Muscle layer of colon (tissue), 2 donors: ENCODE data around the gene SORL1-AS1.
"Not testable (repeated sequence)": the region's sequence is repeated elsewhere in the genome, so short reads cannot be mapped to it uniquely, and the experiment has no call there.

ENCODE experiments used
- H3K27ac ChIP-seq: one replicate; pipeline ENCODE4 v1.7.0; 2013; ENCODE audit warnings: low read depth, mild to moderate bottlenecking, low read length, moderate library complexity
- H3K27me3 ChIP-seq, 2 donors: one replicate each; pipeline ENCODE4 v1.7.0; 2013; ENCODE audit warnings: low read length in 2 of 2, mild to moderate bottlenecking in 2 of 2; ENCODE audit not compliant: insufficient read depth in 2 of 2, control insufficient read depth in 1 of 2
- H3K36me3 ChIP-seq: one replicate; pipeline ENCODE4 v1.7.0; 2013; ENCODE audit warnings: mild to moderate bottlenecking, low read length; ENCODE audit not compliant: insufficient read depth
- H3K4me1 ChIP-seq: one replicate; pipeline ENCODE4 v1.7.0; 2013; ENCODE audit warnings: mild to moderate bottlenecking, low read length; ENCODE audit not compliant: insufficient read depth
- H3K4me3 ChIP-seq, 2 donors: one replicate each; pipeline ENCODE4 v1.7.0; 2013; ENCODE audit warnings: low read length in 2 of 2, low read depth in 1 of 2, mild to moderate bottlenecking in 1 of 2, moderate library complexity in 1 of 2
- H3K9ac ChIP-seq: one replicate; pipeline ENCODE4 v1.7.0; 2013; ENCODE audit warnings: low read length
- H3K9me3 ChIP-seq: one replicate; pipeline ENCODE4 v1.7.0; 2013; ENCODE audit warnings: mild to moderate bottlenecking, low read length
- donor health status: abdominal sarcoma.
- donor health status: Adenocarcinoma of cecum.

SORL1-AS1 gene

DNA sequence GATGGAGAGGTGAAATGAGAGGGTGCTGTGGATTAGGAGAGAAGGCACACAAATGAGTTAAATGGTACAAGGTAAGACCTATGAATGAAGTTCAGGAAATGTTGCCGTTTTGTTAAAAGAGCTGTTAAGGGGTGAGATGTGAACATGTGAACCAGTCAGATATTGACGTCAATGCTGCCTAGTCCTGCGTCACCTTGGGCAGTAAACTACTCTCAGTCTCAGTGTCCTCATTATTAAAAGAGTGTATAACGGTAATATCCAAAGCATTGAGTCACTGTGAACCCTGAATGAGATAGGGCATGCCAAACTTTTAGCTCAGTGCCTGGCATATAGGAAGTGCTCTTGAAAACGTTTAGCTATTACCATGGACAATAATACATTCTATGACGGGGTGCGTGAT lies 32.4 kb upstream of the SORL1-AS1 start:
- Histone ChIP-seq H3K4me1 (peaks cover 12% of the 10 kb centered on the region), H3K9me3 (no peaks in the 10 kb centered on the region), H3K27me3 (no peaks in the 10 kb centered on the region), H3K4me3 (no peak overlapping the region), H3K27ac (no peak overlapping the region), H3K9ac (no peak overlapping the region), H3K36me3 (no peaks in the 10 kb centered on the region)

DNA sequence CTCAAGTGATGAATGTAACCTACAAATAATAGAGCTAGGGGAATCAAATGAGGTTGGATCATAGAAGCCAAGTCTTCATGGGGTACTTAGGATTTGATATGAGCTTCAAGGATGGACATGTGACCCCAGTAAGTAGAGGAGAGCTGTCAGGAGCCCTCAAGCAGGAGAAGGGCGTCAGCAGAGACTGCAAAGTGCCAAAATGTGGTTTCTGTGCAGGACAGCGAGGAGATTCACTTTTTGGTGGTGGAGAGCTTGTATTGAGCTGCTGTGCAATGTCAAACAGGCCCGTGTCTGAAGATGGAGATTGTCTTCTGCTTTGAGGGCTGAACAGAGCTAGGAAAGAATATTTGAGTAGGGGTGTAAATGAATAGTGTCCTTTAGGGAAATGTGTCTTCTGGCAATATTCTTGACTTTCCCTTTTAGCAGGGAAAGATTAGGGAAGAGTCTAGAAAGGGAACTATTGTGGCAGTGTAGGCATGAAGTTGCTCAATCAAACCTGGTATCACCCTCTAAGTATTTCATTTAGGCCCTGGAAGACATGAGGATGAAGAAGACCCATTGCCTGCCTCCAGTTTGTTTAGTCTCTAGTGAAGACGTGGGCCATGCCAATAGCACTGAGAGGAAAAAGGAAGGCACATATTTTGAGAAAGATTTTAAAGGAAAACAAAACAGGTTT lies 31.2 kb upstream of the SORL1-AS1 start:
- Histone ChIP-seq H3K27ac (no peak overlapping the region), H3K4me3 (no peak overlapping the region), H3K36me3 (no peaks in the 10 kb centered on the region), H3K4me1 (peaks cover 12% of the 10 kb centered on the region), H3K27me3 (no peaks in the 10 kb centered on the region), H3K9ac (no peak overlapping the region), H3K9me3 (no peaks in the 10 kb centered on the region)

DNA sequence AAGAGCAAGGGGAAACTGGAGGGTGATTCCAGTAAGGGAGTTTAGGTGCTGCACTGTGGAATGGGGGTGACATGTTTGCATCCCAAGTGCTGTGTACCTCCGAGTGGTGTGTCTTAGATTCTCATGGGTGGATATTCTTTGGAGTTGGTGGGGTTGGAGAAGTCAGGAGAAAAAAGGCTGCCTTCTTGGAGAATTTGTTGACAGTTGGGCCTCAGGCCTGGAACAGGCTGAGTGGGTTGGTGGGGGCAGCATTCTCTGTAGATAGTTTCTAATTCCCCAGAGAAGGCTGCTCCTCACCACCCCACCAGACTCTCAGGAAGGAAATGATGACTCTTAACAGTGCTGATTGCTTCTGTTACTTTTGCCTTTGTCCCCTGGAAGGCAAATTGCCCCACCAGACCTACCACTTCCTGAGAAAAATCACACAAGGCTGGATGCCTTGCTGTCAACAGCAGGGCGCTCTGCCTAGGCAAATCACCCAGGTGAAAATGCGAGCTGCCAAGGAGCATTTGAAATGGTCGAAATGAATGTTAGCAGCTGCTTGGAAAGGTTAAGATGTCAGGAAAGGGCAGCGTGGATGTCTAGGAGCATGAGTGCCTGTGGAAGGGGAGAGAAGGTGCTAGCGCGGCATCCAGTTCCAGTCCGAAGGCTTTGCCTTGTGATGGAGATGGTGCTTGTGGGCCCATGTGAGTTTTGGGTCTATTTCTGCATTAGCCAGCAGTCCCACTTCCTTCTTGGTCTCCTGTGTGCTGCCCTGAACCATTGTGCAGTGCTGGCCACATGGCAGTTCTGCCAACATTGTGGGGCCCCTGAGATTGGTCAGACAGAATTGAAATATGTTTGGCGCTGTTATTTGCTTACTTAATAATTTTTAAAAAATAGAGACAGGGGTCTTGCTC lies 29.7 kb upstream of the SORL1-AS1 start:
- Histone ChIP-seq H3K4me3 (no peak overlapping the region), H3K27me3 (no peaks in the 10 kb centered on the region), H3K27ac (no peak overlapping the region), H3K36me3 (peaks cover 5% of the 10 kb centered on the region), H3K9me3 (no peaks in the 10 kb centered on the region), H3K4me1 (no peaks in the 10 kb centered on the region), H3K9ac (no peak overlapping the region)

DNA sequence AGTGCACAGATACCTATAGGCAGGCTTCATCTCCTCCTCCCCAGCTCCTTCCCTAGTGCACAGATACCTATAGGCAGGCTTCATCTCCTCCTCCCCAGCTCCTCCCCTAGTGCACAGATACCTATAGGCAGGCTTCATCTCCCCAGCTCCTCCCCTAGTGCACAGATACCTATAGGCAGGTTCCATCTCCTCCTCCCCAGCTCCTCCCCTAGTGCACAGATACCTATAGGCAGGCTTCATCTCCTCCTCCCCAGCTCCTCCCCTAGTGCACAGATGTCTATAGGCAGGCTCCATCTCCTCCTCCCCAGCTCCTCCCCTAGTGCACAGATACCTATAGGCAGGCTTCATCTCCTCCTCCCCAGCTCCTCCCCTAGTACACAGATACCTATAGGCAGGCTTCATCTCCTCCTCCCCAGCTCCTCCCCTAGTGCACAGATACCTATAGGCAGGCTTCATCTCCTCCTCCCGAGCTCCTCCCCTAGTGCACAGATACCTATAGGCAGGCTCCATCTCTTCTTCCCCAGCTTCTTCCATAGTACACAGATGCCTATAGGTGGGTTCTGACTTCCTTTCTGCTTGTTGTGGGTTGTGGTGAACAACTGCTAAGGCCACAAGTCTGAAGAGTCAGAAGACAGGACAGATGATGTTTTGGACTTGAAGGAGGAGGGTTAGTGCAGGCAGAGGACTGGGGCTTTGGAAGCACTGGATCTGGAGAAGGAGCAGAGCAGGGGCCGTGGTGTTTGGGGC lies 28.9 kb upstream of the SORL1-AS1 start:
- H3K4me3 ChIP-seq, H3K36me3 ChIP-seq, H3K9me3 ChIP-seq, H3K27me3 ChIP-seq, H3K27ac ChIP-seq, H3K4me1 ChIP-seq, H3K9ac ChIP-seq: not testable (repeated sequence)

DNA sequence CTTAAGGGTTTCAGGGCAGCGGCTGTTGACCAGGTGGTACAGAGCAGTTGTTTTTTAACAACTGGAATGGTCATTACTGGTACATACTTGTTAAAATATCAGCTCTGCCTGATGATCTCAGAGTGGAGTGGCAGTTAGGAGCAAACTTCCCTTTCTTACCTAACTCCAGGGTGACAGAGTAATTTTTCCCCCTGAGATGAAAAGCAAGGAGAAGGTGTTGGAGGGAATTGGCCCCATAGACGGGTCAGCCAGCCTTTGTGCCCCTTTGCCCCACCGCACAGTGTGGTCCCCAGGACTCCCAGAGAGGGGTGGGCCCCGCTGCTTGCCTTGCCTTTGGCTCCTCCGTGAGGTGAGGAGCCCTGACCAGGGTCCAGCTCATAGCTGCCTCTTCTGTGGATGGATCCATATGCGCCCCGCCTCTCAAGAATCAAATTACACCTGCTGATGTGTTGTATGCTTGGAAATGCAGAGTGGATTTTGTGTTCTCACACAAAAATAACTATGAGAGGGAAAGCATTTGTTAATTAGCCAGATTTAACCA lies 27.0 kb upstream of the SORL1-AS1 start:
- Histone ChIP-seq H3K27me3 (no peaks in the 10 kb centered on the region), H3K36me3 (peaks cover 5% of the 10 kb centered on the region), H3K4me3 (no peak overlapping the region), H3K4me1 (no peaks in the 10 kb centered on the region), H3K9ac (no peak overlapping the region), H3K9me3 (no peaks in the 10 kb centered on the region), H3K27ac (no peak overlapping the region)

DNA sequence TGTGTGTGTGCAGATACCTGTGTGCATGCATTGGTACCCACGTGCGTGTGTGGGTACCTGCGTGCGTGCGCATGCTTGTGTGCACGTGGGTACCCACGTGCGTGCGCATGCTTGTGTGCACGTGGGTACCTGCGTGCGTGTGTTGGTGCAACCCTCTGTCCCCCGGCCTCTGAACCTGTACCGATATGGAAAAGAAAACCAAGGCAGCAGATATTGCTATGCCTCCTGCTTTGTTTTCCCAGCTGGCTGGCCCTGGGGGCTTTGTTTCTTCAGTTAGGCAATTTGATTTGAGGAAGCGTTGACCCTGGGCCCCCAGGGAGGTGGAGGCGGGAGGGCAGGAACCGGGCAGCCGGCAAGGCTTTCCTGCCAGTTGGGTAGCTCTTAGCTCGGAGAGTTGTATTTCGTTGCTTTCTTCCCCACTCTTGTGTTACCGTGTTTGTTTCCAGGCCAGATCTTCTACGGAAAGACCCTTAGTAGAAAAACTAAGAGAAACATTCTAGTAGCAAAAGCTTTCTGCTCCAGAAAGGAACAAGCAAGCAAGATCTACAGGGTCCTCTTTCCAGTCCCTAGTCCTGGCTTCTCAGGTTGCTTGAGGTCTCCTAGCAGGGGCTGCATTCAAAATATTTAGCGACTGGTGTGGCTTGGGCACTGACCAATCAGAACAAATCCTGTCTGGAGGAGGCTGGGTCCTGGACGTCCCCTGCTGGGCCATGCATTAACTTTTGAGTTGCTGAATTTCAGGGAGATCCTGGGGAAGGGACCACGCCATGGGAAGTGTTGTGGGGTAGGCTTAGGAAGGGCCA lies 26.3 kb upstream of the SORL1-AS1 start:
- H3K36me3 ChIP-seq: peaks cover 5% of the 10 kb centered on the region
- H3K9ac ChIP-seq: no peak overlapping the region
- no peak overlapping the region for H3K27ac ChIP-seq
- no peaks in the 10 kb centered on the region for H3K9me3 ChIP-seq
- H3K4me1 ChIP-seq: no peaks in the 10 kb centered on the region
- no peak overlapping the region for H3K4me3 ChIP-seq
- no peaks in the 10 kb centered on the region for H3K27me3 ChIP-seq

DNA sequence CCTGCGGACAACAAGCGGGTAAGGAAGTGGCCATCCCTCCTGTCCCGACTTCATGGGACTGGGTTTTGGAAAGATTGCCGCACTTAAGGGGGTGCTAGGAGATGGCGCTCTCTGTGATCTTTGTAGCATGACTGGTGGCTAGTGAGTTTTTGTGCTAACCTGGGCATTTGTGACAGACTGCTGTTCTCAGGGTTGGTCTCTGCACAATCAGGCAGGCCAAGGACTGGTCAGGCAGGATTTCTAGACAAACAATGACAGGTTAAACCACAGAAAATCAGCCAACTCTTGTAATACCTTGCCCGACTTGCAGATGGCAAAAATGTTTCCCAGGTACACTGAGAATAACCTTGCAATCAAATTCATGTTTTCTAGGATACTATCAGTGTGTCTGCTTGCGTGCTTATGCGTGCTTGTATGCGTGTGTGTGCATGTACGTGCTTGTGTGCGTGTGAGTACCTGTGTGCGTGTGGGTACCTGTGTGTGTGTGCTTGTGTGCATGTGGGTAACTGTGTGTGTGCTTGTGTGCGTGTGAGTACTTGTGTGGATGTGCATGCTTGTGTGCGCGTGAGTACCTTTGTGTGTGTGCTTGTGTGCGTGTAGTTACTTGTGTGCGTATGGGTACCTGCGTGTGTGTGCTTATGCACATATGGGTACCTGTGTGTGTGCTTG lies 25.6 kb upstream of the SORL1-AS1 start:
- H3K36me3 ChIP-seq: peaks cover 5% of the 10 kb centered on the region
- no peaks in the 10 kb centered on the region for H3K27me3 ChIP-seq
- no peak overlapping the region for H3K27ac ChIP-seq
- no peaks in the 10 kb centered on the region for H3K4me1 ChIP-seq
- no peak overlapping the region for H3K9ac ChIP-seq
- no peak overlapping the region for H3K4me3 ChIP-seq
- no peaks in the 10 kb centered on the region for H3K9me3 ChIP-seq

DNA sequence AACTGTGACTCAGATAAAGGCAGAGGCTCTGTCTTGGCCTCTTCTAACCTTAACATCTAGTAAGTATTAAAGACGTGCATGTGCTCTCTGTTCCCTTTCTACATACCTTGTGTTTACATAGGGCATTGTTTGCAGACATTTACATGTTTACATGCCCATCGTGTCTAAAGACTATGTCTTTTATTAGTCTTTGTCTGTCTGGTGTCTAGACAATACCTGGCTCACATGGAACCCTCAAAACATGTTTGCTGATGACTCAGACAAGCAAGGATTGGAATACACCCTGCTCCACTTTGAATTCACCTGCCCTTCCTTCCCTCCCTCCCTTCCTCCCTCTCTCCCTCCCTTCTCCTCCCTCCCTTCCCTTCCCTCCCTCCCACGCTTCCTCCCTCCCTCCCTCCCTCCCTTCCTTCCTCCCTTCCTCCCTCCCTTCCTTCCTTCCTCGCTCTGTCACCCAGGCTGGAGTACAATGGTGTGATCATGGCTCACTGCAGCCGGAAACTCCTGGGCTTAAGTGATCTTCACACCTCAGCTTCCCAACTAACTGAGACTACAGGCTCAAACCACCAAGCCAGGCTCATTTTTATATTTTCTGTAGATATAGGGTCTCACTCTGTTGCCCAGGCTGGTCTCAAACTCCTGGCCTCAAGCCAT lies 23.7 kb upstream of the SORL1-AS1 start:
- H3K4me1 ChIP-seq: peaks cover 6% of the 10 kb centered on the region
- no peak overlapping the region for H3K27ac ChIP-seq
- peaks cover 5% of the 10 kb centered on the region for H3K36me3 ChIP-seq
- H3K9ac ChIP-seq: no peak overlapping the region
- H3K9me3 ChIP-seq: no peaks in the 10 kb centered on the region
- H3K4me3 ChIP-seq: no peak overlapping the region
- H3K27me3 ChIP-seq: no peaks in the 10 kb centered on the region

DNA sequence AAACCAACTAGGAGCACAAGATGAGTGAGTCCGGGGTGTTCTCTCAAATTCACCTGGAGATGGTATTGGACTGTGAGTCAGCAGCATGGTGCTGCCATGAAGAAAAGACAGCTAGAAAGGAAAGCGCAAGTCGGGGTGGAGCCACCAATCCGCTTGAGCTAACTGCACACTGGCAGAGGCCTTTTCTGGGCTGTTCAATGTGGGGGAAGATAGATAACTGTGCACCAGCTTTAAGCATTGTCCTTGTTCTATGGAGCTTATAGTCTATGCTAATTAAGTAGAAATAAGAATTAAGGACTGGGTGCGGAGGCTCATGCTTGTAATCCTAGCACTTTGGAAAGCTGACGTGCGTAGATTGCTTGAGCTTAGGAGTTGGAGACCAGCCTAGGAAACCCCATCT lies 21.9 kb upstream of the SORL1-AS1 start:
- H3K9me3 ChIP-seq: no peaks in the 10 kb centered on the region
- H3K27ac ChIP-seq: no peak overlapping the region
- no peaks in the 10 kb centered on the region for H3K27me3 ChIP-seq
- peaks cover 6% of the 10 kb centered on the region for H3K4me1 ChIP-seq
- H3K9ac ChIP-seq: no peak overlapping the region
- no peak overlapping the region for H3K4me3 ChIP-seq
- H3K36me3 ChIP-seq: peaks cover 5% of the 10 kb centered on the region

DNA sequence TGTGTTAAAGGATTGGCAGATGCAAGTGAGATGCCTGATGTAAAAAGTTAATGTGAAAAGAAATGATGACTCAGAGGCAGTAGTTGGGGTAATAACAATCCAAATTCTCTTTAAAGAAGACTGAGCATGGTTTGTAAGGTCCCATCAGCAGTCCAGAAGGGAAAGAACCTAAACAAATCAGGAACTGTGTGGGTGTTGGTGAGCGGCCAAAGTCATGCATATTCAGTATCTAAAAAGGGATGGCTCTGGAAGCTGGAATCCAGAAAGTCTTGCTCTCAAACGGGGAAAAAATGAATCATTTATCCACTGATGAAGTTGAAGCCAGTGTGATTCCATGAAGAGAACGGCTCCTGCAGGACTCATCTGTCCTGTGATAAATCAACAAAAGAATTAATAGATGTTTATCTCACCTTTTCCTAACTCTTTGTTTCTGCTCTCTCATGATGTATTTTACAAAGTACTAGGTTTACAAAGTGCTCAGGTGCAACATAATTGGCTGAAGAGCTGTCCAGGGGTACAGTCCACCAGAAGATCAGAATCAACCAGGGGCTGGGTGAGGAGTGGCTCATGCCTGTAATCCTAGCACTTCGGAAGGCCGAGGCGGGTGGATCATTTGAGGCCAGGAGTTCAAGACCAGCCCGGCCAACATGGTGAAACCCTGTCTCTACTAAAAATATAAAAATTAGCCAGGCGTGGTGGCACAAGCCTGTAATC lies 20.5 kb upstream of the SORL1-AS1 start:
- no peak overlapping the region for H3K27ac ChIP-seq
- H3K9me3 ChIP-seq: no peaks in the 10 kb centered on the region
- H3K4me1 ChIP-seq: peaks cover 6% of the 10 kb centered on the region
- no peak overlapping the region for H3K4me3 ChIP-seq
- H3K9ac ChIP-seq: no peak overlapping the region
- H3K27me3 ChIP-seq: no peaks in the 10 kb centered on the region
- H3K36me3 ChIP-seq: no peaks in the 10 kb centered on the region
